Esophagus squamous epithelium (tissue), 5 donors: ENCODE results near the gene ATP5F1D. TPM values are rescaled to one million over a fixed set of nuclear protein-coding genes. Genes with fewer than 3 reads are reported as not detected.

Experiments
- DNase-seq: peaks from one replicate; lab custom pipeline; 2025; lab: John Stamatoyannopoulos, UW
- H3K27ac ChIP-seq, 4 donors: fragments of 200-600 bp; sonication (generic); one replicate each; pipeline ENCODE4 v1.5.1; 2016 to 2019; ENCODE audit warnings: mild to moderate bottlenecking in 1 of 4
- H3K27me3 ChIP-seq, 4 donors: fragments of 200-600 bp; sonication (generic); 1 replicate in 3 of 4; 2 replicates in 1 of 4; pipeline versions ENCODE4 v1.5.1 to v1.6.0; 2017 to 2021; ENCODE audit warnings: antibody characterized with exemption in 1 of 4
- H3K36me3 ChIP-seq, 3 donors: fragments of 200-600 bp; sonication (generic); one replicate each; pipeline ENCODE4 v1.5.1; 2016 to 2019
- H3K4me1 ChIP-seq, 3 donors: fragments of 200-600 bp; sonication (generic); one replicate each; pipeline ENCODE4 v1.5.1; 2017 to 2019
- H3K4me3 ChIP-seq, 4 donors: fragments of 200-600 bp; sonication (generic); 1 replicate in 3 of 4; 2 replicates in 1 of 4; pipeline ENCODE4 v1.5.1; 2016 to 2019; ENCODE audit warnings: mild to moderate bottlenecking in 2 of 4, moderate library complexity in 1 of 4
- H3K9me3 ChIP-seq, 3 donors: fragments of 200-600 bp; sonication (generic); one replicate each; pipeline ENCODE4 v1.5.1; 2016 to 2019
- POLR2A ChIP-seq, 4 donors: fragments of 450-650 bp; IDR thresholded peaks; one replicate each; pipeline ENCODE4 v1.6.1; 2017; ENCODE audit warnings: antibody characterized with exemption in 4 of 4, mild to moderate bottlenecking in 4 of 4, moderate library complexity in 3 of 4
- WGBS, 2 donors: methylation state at CpG; one replicate each; pipeline ENCODE4 v1.1.5; 2018; 5-methylcytosine and 5-hydroxymethylcytosine counted together
- intact Hi-C: fragments of 100-400 bp; cut with DNase I; formaldehyde crosslinking; loops from one replicate; pipeline ENCODE4 v1.15.0; 2022
- total RNA-seq, 4 donors: library from RNA; depleted of rRNA; stranded (reverse); fragments of >200 nt; gene quantifications; one replicate each; pipeline ENCODE4 v1.1.0, GENCODE V29; 2016
- TF ChIP-seq, protein P1 (sequence below), 6 experiments: fragments of 450-650 bp in 4 of 6; fragments of 200-600 bp in 2 of 6; sonication (generic) in 2 of 6; IDR thresholded peaks; one replicate each; pipeline ENCODE4 v1.5.1; 2016 to 2019; ENCODE audit warnings: antibody characterized with exemption in 6 of 6, mild to moderate bottlenecking in 4 of 6, moderate library complexity in 4 of 6
- donor health status: DM: yes; HTN: yes; CAD: no.

ATP5F1D gene
- total RNA-seq, 4 donors from 2014 or later = 83.4 to 171 (median 132) TPM

- Histone ChIP-seq H3K36me3 (peaks cover 28 to 64% (median 39%) of the 10 kb centered on the region in 3 donors), H3K4me1 (peaks cover 7 to 28% (median 8%) of the 10 kb centered on the region in 3 donors), H3K9me3 (no peaks in the 10 kb centered on the region), H3K27ac (no peak overlapping the region), H3K4me3 (no peak overlapping the region), H3K27me3 (no peaks in the 10 kb centered on the region)
- DNase-seq = no peak
- TF ChIP-seq, protein P1, sequence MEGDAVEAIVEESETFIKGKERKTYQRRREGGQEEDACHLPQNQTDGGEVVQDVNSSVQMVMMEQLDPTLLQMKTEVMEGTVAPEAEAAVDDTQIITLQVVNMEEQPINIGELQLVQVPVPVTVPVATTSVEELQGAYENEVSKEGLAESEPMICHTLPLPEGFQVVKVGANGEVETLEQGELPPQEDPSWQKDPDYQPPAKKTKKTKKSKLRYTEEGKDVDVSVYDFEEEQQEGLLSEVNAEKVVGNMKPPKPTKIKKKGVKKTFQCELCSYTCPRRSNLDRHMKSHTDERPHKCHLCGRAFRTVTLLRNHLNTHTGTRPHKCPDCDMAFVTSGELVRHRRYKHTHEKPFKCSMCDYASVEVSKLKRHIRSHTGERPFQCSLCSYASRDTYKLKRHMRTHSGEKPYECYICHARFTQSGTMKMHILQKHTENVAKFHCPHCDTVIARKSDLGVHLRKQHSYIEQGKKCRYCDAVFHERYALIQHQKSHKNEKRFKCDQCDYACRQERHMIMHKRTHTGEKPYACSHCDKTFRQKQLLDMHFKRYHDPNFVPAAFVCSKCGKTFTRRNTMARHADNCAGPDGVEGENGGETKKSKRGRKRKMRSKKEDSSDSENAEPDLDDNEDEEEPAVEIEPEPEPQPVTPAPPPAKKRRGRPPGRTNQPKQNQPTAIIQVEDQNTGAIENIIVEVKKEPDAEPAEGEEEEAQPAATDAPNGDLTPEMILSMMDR (IDR thresholded peaks at IDR 0.05) = no peak
- no peak for TF ChIP-seq POLR2A (IDR thresholded peaks at IDR 0.05)
- WGBS, 2 donors = 84 to 95% methylated on average over 17 of the region's 56 CpGs
- intact Hi-C loops = no loop called here
Observed at GRCh38 chr19:1227304-1228054, 14.1 kb upstream of the ATP5F1D start.

- peaks cover 24 to 55% (median 30%) of the 10 kb centered on the region in 3 donors for H3K36me3 ChIP-seq
- intact Hi-C loops = no loop called here
Observed at GRCh38 chr19:1228161-1228957, 13.2 kb upstream of the ATP5F1D start.

DNA sequence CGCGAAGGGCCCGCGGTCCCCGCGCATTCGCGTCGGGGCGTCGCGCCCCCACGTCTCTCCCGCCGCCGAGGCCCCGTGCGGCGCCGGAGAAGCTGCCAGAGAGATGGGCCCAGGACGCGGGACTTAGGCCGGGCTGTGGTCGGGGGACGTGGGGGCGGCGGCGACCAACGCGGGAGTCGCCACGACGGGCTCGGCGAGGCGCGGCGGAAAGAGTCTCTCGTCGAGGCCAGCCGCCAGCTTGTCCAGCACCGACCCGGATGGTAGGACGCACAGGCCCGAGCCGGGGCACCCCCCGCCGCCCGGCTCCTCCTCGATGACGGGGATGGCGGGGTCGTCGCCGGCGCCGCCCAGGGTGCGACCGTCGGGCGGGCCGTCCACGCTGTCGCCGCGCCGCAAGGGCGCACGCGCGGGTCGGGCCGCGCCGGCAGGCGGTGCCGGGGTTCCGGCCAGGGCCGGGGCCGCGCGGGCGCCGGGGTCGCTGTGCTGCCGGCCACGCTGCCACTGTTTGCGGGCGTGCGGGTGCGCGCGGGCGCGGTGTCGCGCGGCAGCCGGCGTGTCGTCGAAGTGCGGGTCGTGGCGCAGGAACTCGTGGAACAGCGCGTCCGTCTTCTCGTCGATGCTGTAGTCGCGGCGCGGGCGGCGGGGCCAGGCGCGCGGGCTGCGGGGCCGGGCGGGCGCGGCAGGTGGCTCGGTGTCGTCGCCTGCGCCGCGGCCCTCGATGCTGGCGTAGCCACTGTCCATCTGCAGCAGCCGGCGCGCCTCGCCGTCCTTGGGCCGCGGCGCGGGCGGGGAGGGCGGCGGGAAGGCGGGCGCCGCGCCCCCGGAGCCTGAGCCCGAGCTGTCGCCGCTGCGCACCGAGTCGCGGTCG, 12.3 kb upstream of the ATP5F1D start:
- 85% methylated on average over 4 of the region's 158 CpGs; no CpG with 5 or more reads in 1 of the 2 donors for WGBS, 2 donors
- Histone ChIP-seq H3K36me3 (peaks cover 17 to 46% (median 22%) of the 10 kb centered on the region in 3 donors), H3K9me3 (no peaks in the 10 kb centered on the region), H3K27me3 (no peaks in the 10 kb centered on the region), H3K4me1 (peaks cover 17 to 36% (median 18%) of the 10 kb centered on the region in 3 donors), H3K4me3 (no peak overlapping the region), H3K27ac (no peak overlapping the region)
- DNase-seq = no peak
- intact Hi-C loops = no loop called here
- TF ChIP-seq, protein P1 (IDR thresholded peaks at IDR 0.05) = no peak
- TF ChIP-seq POLR2A (IDR thresholded peaks at IDR 0.05) = no peak

More at GRCh38 chr19:1228161-1228957, 13.2 kb upstream of the ATP5F1D start:
- H3K4me1 ChIP-seq = peaks cover 16 to 30% (median 16%) of the 10 kb centered on the region in 3 donors
- H3K27ac ChIP-seq = no peak overlapping the region
- TF ChIP-seq, protein P1 (IDR thresholded peaks at IDR 0.05) = no peak
- TF ChIP-seq POLR2A (IDR thresholded peaks at IDR 0.05) = no peak
- no peak for DNase-seq
- WGBS, 2 donors = 94 to 95% methylated on average over 18 to 29 of the region's 100 CpGs
- no peaks in the 10 kb centered on the region for H3K9me3 ChIP-seq
- H3K4me3 ChIP-seq = no peak overlapping the region
- H3K27me3 ChIP-seq = no peaks in the 10 kb centered on the region

GRCh38 chr19:1229924-1230782, 11.4 kb upstream of the ATP5F1D start:
- WGBS, 2 donors = 80% methylated on average over 1 of the region's 61 CpGs; no CpG with 5 or more reads in 1 of the 2 donors
- no peak for DNase-seq
- H3K9me3 ChIP-seq = no peaks in the 10 kb centered on the region
- no peaks in the 10 kb centered on the region for H3K27me3 ChIP-seq
- no peak overlapping the region for H3K4me3 ChIP-seq
- H3K36me3 ChIP-seq = peaks cover 17 to 37% (median 19%) of the 10 kb centered on the region in 3 donors
- no peak for TF ChIP-seq POLR2A (IDR thresholded peaks at IDR 0.05)
- TF ChIP-seq, protein P1 (IDR thresholded peaks at IDR 0.05) = no peak
- H3K4me1 ChIP-seq = peaks cover 17 to 42% (median 18%) of the 10 kb centered on the region in 3 donors
- H3K27ac ChIP-seq = no peak overlapping the region
- intact Hi-C loops = no loop called here
